ENCODE data around the gene CORO2B.

Gene CORO2B

GRCh38 chr15:68578980-68579935 lies at the start of gene CORO2B:
Gene CORO2B, plus strand, starts transcription at chr15:68578993. Its CDS starts 270 bp downstream, at chr15:68579263.
- no peak for DNase-seq

GRCh38 chr15:68531387-68532179 lies 47.2 kb upstream of the CORO2B start:
- no peak for DNase-seq

GRCh38 chr15:68536331-68537095 lies 42.3 kb upstream of the CORO2B start:
- no peak for DNase-seq

- DNase-seq, result no peak
These were observed 41.7 kb upstream of the CORO2B start for GRCh38 chr15:68537097-68537496.

GRCh38 chr15:68537506-68537905 lies 41.3 kb upstream of the CORO2B start:
- DNase-seq, result no peak

GRCh38 chr15:68538311-68538710 lies 40.5 kb upstream of the CORO2B start:
- no peak for DNase-seq

GRCh38 chr15:68541743-68542142 lies 37.0 kb upstream of the CORO2B start:
- no peak for DNase-seq

- no peak for DNase-seq
These were observed 36.4 kb upstream of the CORO2B start for GRCh38 chr15:68542348-68542747.

- no peak for DNase-seq
These were observed 36.0 kb upstream of the CORO2B start for GRCh38 chr15:68542771-68543164.

- no peak for DNase-seq
These were observed 35.4 kb upstream of the CORO2B start for GRCh38 chr15:68543165-68544008.

GRCh38 chr15:68546318-68546717 lies 32.5 kb upstream of the CORO2B start:
- no peak for DNase-seq

- no peak for DNase-seq
These were observed 30.4 kb upstream of the CORO2B start for GRCh38 chr15:68548364-68548763.

GRCh38 chr15:68550004-68550403 lies 28.8 kb upstream of the CORO2B start:
- no peak for DNase-seq

GRCh38 chr15:68550498-68551295 lies 28.1 kb upstream of the CORO2B start:
- peak in 1 of 2 experiments; percentile 48 for DNase-seq

- no peak for DNase-seq
These were observed 27.5 kb upstream of the CORO2B start for GRCh38 chr15:68551296-68551635.

- DNase-seq, result no peak
These were observed 26.4 kb upstream of the CORO2B start for GRCh38 chr15:68552344-68552743.

- DNase-seq, result no peak
These were observed 26.0 kb upstream of the CORO2B start for GRCh38 chr15:68552773-68553172.

- DNase-seq, result no peak
These were observed 25.3 kb upstream of the CORO2B start for GRCh38 chr15:68553314-68553993.

GRCh38 chr15:68553994-68554720 lies 24.6 kb upstream of the CORO2B start:
- DNase-seq, result peak in 1 of 2 experiments; percentile 74
